T-cell (primary cell): ENCODE data around the gene ARHGAP10. TPM values are rescaled to one million over a fixed set of nuclear protein-coding genes. Genes with fewer than 3 reads are reported as not detected.
A peak's percentile ranks its signal among the peaks of the same experiment; 100 is the strongest.

Source experiments
- ATAC-seq, 4 experiments: fragments of 200-7000 bp in 3 of 4; fragments of 150-1000 bp in 1 of 4; cut with Tn5 transposase; replicated peaks in 1 of 4; 1 replicate in 3 of 4; 2 replicates in 1 of 4; pipeline ENCODE4 v1.10.0; 2021; ENCODE audit warnings: moderate library complexity in 3 of 4, mild to moderate bottlenecking in 2 of 4, moderate number of reproducible peaks in 1 of 4
- CTCF ChIA-PET, 2 donors: fragments of 300-600 bp; sonication (Branson Sonifier 250); formaldehyde crosslinking; loops; one replicate each; lab custom pipeline; 2022; ENCODE audit warnings: antibody characterized with exemption in 2 of 2; lab: Charles Lee
- POLR2A ChIA-PET, 2 donors: fragments of 300-600 bp; sonication (Branson Sonifier 250); formaldehyde crosslinking; loops; one replicate each; lab custom pipeline; 2022; ENCODE audit warnings: antibody characterized with exemption in 2 of 2; lab: Charles Lee
- DNase-seq, 35 experiments: peaks; one replicate each; pipeline versions ENCODE4 v3.0.0 to v3.0.0-alpha.2; 2013 to 2023
- H3K27ac ChIP-seq: one replicate; pipeline ENCODE4 v1.5.1; 2013; ENCODE audit warnings: low read length
- H3K27me3 ChIP-seq, 2 experiments: replicated peaks in 1 of 2; 1 replicate in 1 of 2; 2 replicates in 1 of 2; pipeline versions ENCODE4 v1.6.1 to v1.7.0; 2013; ENCODE audit warnings: low read length in 1 of 2, mixed read lengths in 1 of 2; ENCODE audit not compliant: control insufficient read depth in 2 of 2, insufficient read depth in 2 of 2; ENCODE audit errors: extremely low read depth in 1 of 2
- H3K36me3 ChIP-seq, 2 donors: 1 replicate in 1 of 2; 2 replicates in 1 of 2; pipeline versions ENCODE4 v1.6.1 to v1.7.0; 2013; ENCODE audit warnings: low read length in 1 of 2; ENCODE audit not compliant: control insufficient read depth in 2 of 2, insufficient read depth in 1 of 2; ENCODE audit errors: extremely low read depth in 1 of 2
- H3K4me1 ChIP-seq, 2 experiments: 1 replicate in 1 of 2; 2 replicates in 1 of 2; pipeline versions ENCODE4 v1.6.1 to v1.7.0; 2013; ENCODE audit warnings: low read length in 2 of 2, mixed read lengths in 1 of 2; ENCODE audit not compliant: insufficient read depth in 2 of 2, control insufficient read depth in 1 of 2; ENCODE audit errors: extremely low read depth in 1 of 2
- H3K4me3 ChIP-seq, 2 donors: 1 replicate in 1 of 2; 2 replicates in 1 of 2; pipeline versions ENCODE4 v1.5.1 to v1.7.0; 2013; ENCODE audit warnings: mild to moderate bottlenecking in 2 of 2, low read length in 1 of 2, moderate library complexity in 1 of 2; ENCODE audit not compliant: control insufficient read depth in 1 of 2; ENCODE audit errors: extremely low read depth in 1 of 2
- H3K9me3 ChIP-seq: 2 replicates; pipeline ENCODE4 v1.7.0; 2013
- H3K27ac Mint-ChIP-seq, 2 donors: one replicate each; pipeline ENCODE4 v1.8.0; 2020 to 2021; ENCODE audit warnings: mild to moderate bottlenecking in 2 of 2, mixed read lengths in 2 of 2
- H3K27me3 Mint-ChIP-seq, 2 donors: one replicate each; pipeline ENCODE4 v1.8.0; 2021 to 2022; ENCODE audit warnings: mixed read lengths in 2 of 2
- H3K36me3 Mint-ChIP-seq: one replicate; pipeline ENCODE4 v1.8.0; 2021; ENCODE audit warnings: mixed read lengths
- H3K4me1 Mint-ChIP-seq, 3 donors: one replicate each; pipeline ENCODE4 v1.8.0; 2020 to 2022; ENCODE audit warnings: mixed read lengths in 3 of 3, mild to moderate bottlenecking in 1 of 3
- H3K4me3 Mint-ChIP-seq, 3 donors: one replicate each; pipeline ENCODE4 v1.8.0; 2020 to 2022; ENCODE audit warnings: mild to moderate bottlenecking in 3 of 3, mixed read lengths in 3 of 3, moderate library complexity in 3 of 3
- H3K9me3 Mint-ChIP-seq, 3 donors: one replicate each; pipeline ENCODE4 v1.8.0; 2020 to 2022; ENCODE audit warnings: mixed read lengths in 3 of 3
- whole genome bisulfite sequencing: methylation state at CpG from one replicate; pipeline ENCODE4 v1.1.5; 2013; ENCODE audit warnings: missing lambda C conversion rate; ENCODE audit not compliant: insufficient coverage; 5-methylcytosine and 5-hydroxymethylcytosine counted together
- total RNA-seq, 35 experiments: library from RNA in 6 of 35; stranded (reverse) in 6 of 35; fragments of 120-200 nt in 1 of 35; gene quantifications; one replicate each; pipeline versions ENCODE4 v1.2.1 to v1.2.4 and lab custom pipeline; 2013 to 2026

The ARHGAP10 gene
- total RNA-seq, 5 donors from 2014 or later (not counting 1 experiment from before 2014, with no cell fraction given): 6.2 to 7.7 (median 6.8) TPM

- Histone ChIP-seq H3K4me3 (no peak overlapping the region), H3K36me3 (no peaks in the 10 kb centered on the region), H3K9me3 (no peaks in the 10 kb centered on the region), H3K4me1 (no peaks in the 10 kb centered on the region), H3K27ac (no peak overlapping the region), H3K27me3 (no peaks in the 10 kb centered on the region)
- Mint-ChIP-seq H3K27me3 (no peaks in the 10 kb centered on the region), H3K9me3 (no peaks in the 10 kb centered on the region), H3K4me3 (no peak overlapping the region), H3K27ac (peak overlapping the region in 1 of 2 donors; percentile 30), H3K4me1 (peaks cover 8 to 25% (median 12%) of the 10 kb centered on the region in 3 donors), H3K36me3 (peaks cover 41% of the 10 kb centered on the region)
- ChIA-PET POLR2A (no interaction called here), CTCF (no interaction called here)
- WGBS: 100% methylated on average over 1 of the region's 5 CpGs
- ATAC-seq: no peak
- DNase-seq: no peak
Observed at GRCh38 chr4:148097801-148098200, 365.9 kb downstream of the ARHGAP10 start.

DNA sequence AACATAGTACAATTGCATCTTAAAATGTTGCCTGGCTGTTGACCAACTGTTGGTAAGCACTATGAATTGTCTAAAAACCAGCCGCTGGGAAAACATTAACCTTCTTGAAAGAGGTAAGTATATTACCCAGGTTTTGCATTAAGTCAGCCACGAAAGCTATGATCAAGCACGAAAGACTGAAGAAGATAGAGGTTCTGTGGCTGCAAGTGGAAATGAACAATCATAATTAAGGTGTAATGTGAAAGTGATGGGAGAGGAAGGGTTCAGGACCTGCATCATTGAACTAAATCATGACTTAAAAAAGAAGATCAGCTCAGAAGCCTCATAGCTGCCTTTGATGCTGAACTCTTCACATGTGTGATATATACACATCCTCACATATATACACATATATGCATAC, 369.3 kb downstream of the ARHGAP10 start:
- CTCF ChIA-PET: interaction anchor here in 1 of 2 donors (0.6 kb wide), 1 partner anchor 108 kb away, joined by 3 read pairs; no protein-coding TSS in a partner anchor
- peaks cover 58% of the 10 kb centered on the region for H3K36me3 Mint-ChIP-seq
- ATAC-seq: no peak

GRCh38 chr4:148101790-148102189, 369.9 kb downstream of the ARHGAP10 start:
- H3K27ac Mint-ChIP-seq: no peak overlapping the region

More for the DNA sequence above, 369.3 kb downstream of the ARHGAP10 start:
- no peaks in the 10 kb centered on the region for H3K27me3 Mint-ChIP-seq
- POLR2A ChIA-PET: no interaction called here
- no peaks in the 10 kb centered on the region for H3K36me3 ChIP-seq
- no peak for DNase-seq
- peaks cover 17 to 31% (median 18%) of the 10 kb centered on the region in 3 donors for H3K4me1 Mint-ChIP-seq
- no peak overlapping the region for H3K4me3 Mint-ChIP-seq
- no peaks in the 10 kb centered on the region for H3K27me3 ChIP-seq
- no peak overlapping the region for H3K27ac Mint-ChIP-seq
- no peak overlapping the region for H3K27ac ChIP-seq
- no peaks in the 10 kb centered on the region for H3K9me3 Mint-ChIP-seq
- no peaks in the 10 kb centered on the region for H3K9me3 ChIP-seq
- 80% methylated on average over 2 of the region's 3 CpGs for WGBS
- H3K4me3 ChIP-seq: no peak overlapping the region
- H3K4me1 ChIP-seq: no peaks in the 10 kb centered on the region

DNA sequence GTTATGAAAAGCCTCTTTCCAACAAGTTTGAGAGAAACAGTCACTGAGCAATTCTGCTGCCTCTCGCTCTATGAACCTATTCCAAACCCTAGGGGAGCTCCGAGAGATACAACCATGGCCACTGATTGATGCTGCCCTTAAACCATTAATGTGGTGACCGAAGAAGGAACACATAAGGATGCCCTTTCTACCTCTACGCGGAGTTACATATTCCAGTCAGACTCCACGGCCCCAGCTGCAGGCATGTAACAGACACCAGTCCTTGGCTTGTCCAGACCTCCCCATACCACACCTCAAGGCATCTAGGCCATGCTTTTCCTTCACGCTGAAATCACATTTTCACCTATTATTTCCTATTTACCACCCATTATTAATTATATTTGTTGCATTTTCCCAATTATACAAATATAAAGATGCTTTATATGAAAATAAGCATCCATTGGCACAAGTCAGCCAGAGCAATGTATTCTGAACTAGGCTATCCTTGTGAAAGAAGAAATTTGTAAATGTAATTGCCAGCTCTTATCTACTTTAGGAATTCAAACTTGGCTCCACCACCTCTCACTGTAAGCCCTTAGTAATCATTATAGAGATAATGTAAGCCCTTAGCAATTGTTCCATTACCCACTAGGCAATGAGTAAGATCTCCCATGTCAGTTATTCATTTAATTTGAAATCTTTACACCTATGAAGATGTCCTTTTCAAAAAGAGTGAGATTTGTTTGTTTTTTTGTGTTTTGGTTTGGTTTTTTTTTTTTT, 371.9 kb downstream of the ARHGAP10 start:
- H3K4me3 ChIP-seq: no peak overlapping the region
- Mint-ChIP-seq H3K27ac (no peak overlapping the region), H3K4me3 (no peak overlapping the region), H3K36me3 (peaks cover 72% of the 10 kb centered on the region), H3K27me3 (no peaks in the 10 kb centered on the region), H3K4me1 (peaks cover 15 to 44% (median 18%) of the 10 kb centered on the region in 3 donors), H3K9me3 (peaks cover 0 to 6% (median 0%) of the 10 kb centered on the region in 3 donors)
- H3K27me3 ChIP-seq: no peaks in the 10 kb centered on the region
- DNase-seq: no peak
- peaks cover 0 to 3% of the 10 kb centered on the region in 2 donors for H3K36me3 ChIP-seq
- 96% methylated on average over 6 of the region's 7 CpGs for WGBS
- ChIA-PET CTCF (interaction anchor here in 1 of 2 donors (0.6 kb wide), 1 partner anchor 110 kb away, joined by 4 read pairs; no protein-coding TSS in a partner anchor), POLR2A (interaction anchor here in 1 of 2 donors (0.7 kb wide), 1 partner anchor 16 kb away, joined by 5 read pairs; no protein-coding TSS in a partner anchor)
- ATAC-seq: no peak
- no peaks in the 10 kb centered on the region for H3K9me3 ChIP-seq
- no peak overlapping the region for H3K27ac ChIP-seq
- H3K4me1 ChIP-seq: no peaks in the 10 kb centered on the region

More at GRCh38 chr4:148101790-148102189, 369.9 kb downstream of the ARHGAP10 start:
- Histone ChIP-seq H3K4me3 (no peak overlapping the region), H3K27ac (no peak overlapping the region), H3K36me3 (no peaks in the 10 kb centered on the region), H3K27me3 (no peaks in the 10 kb centered on the region), H3K4me1 (no peaks in the 10 kb centered on the region), H3K9me3 (no peaks in the 10 kb centered on the region)
- ChIA-PET POLR2A (no interaction called here), CTCF (no interaction called here)
- ATAC-seq: no peak
- 72% methylated on average over 4 of the region's 4 CpGs for WGBS
- Mint-ChIP-seq H3K4me1 (peaks cover 15 to 35% (median 19%) of the 10 kb centered on the region in 3 donors), H3K9me3 (no peaks in the 10 kb centered on the region), H3K36me3 (peaks cover 59% of the 10 kb centered on the region), H3K4me3 (no peak overlapping the region), H3K27me3 (no peaks in the 10 kb centered on the region)
- DNase-seq: no peak

- Histone ChIP-seq H3K9me3 (no peaks in the 10 kb centered on the region), H3K27ac (no peak overlapping the region), H3K36me3 (peaks cover 0 to 18% of the 10 kb centered on the region in 2 donors), H3K4me3 (no peak overlapping the region), H3K27me3 (no peaks in the 10 kb centered on the region), H3K4me1 (peaks cover 0 to 9% of the 10 kb centered on the region in 2 experiments)
- no peak overlapping the region for H3K4me3 Mint-ChIP-seq
- peaks cover 0 to 6% (median 0%) of the 10 kb centered on the region in 3 donors for H3K9me3 Mint-ChIP-seq
- no peak overlapping the region for H3K27ac Mint-ChIP-seq
- peaks cover 89% of the 10 kb centered on the region for H3K36me3 Mint-ChIP-seq
- POLR2A ChIA-PET: no interaction called here
- H3K27me3 Mint-ChIP-seq: no peaks in the 10 kb centered on the region
- DNase-seq: no peak
- no peak for ATAC-seq
- WGBS: 71% methylated on average over 6 of the region's 7 CpGs
- CTCF ChIA-PET: interaction anchor here in 1 of 2 donors (0.6 kb wide), 1 partner anchor 499 kb away, joined by 3 read pairs; no protein-coding TSS in a partner anchor
- H3K4me1 Mint-ChIP-seq: peaks cover 27 to 54% (median 30%) of the 10 kb centered on the region in 3 donors
Observed at GRCh38 chr4:148108766-148109165, 376.9 kb downstream of the ARHGAP10 start.

GRCh38 chr4:148109216-148109615, 377.3 kb downstream of the ARHGAP10 start:
- H3K27me3 Mint-ChIP-seq: no peaks in the 10 kb centered on the region
- no peak overlapping the region for H3K27ac ChIP-seq
- H3K27me3 ChIP-seq: no peaks in the 10 kb centered on the region
- no peak overlapping the region for H3K27ac Mint-ChIP-seq
- no peak overlapping the region for H3K4me3 ChIP-seq
- no peak for ATAC-seq
- peaks cover 89% of the 10 kb centered on the region for H3K36me3 Mint-ChIP-seq
- no peak overlapping the region for H3K4me3 Mint-ChIP-seq
- peaks cover 31 to 54% (median 31%) of the 10 kb centered on the region in 3 donors for H3K4me1 Mint-ChIP-seq
- no peak for DNase-seq
- H3K36me3 ChIP-seq: peaks cover 0 to 21% of the 10 kb centered on the region in 2 donors
- peaks cover 0 to 6% (median 0%) of the 10 kb centered on the region in 3 donors for H3K9me3 Mint-ChIP-seq
- CTCF ChIA-PET: interaction anchor here in 1 of 2 donors (0.6 kb wide), 1 partner anchor 500 kb away, joined by 3 read pairs; no protein-coding TSS in a partner anchor
- no peaks in the 10 kb centered on the region for H3K9me3 ChIP-seq
- H3K4me1 ChIP-seq: peaks cover 0 to 9% of the 10 kb centered on the region in 2 experiments
- WGBS: 76% methylated on average over 2 of the region's 3 CpGs
- POLR2A ChIA-PET: no interaction called here
